LNCAP (cell line): ENCODE measurements around the gene RASL10A.

Experiments
- TF ChIP-seq, protein P1 (sequence below): fragments of 450-650 bp; IDR thresholded peaks from 2 replicates; pipeline ENCODE4 v1.5.1; 2017; ENCODE audit warnings: mild to moderate bottlenecking

Gene RASL10A, protein sequence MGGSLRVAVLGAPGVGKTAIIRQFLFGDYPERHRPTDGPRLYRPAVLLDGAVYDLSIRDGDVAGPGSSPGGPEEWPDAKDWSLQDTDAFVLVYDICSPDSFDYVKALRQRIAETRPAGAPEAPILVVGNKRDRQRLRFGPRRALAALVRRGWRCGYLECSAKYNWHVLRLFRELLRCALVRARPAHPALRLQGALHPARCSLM

DNA sequence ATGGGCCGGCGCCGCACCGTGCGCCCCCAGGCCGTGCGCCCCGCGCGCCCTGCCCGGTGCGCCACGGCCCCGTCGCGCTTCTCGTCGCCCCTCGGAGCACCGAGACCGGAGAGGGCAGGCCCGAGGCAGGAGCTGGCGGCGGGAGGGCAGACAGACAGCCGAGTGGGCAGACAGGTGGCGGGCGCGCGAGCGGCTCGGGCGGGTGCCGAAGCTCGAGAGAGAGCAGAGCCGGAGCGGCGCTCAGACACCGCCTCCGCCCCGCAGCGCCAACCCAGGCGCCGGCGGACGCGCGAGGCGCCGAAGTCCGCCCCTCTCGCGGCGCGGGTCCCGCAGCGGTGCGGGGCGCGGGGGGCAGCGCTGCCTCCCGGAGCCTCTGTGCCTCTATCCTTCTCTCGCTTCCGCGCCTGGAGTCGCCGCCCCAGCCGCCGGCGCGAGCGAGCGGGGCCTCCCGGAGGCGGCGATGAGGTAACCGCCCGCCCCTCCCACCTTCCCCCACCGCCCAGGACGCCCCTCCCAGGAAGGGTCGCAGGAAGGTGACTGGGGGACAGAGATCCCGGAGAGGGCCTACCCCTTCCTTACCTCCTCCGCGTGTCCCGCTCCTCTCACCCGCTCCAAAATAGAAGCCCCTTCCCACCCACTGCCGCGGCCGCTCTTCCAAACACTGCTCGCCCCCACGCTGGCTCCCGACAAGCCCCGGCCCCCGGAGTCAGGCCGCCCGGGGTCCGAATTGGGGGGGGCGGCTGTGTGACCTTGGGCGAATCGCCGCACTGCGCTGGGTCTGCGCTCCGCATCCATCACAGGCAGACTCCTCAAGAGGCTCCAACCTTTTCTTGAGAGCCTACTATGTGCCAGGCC is at the start of gene RASL10A:
Gene RASL10A (minus strand): TSS at position 412 of the 855 bp plus-strand sequence. CDS start 451 bp downstream, outside the sequence.
- TF ChIP-seq, protein P1, sequence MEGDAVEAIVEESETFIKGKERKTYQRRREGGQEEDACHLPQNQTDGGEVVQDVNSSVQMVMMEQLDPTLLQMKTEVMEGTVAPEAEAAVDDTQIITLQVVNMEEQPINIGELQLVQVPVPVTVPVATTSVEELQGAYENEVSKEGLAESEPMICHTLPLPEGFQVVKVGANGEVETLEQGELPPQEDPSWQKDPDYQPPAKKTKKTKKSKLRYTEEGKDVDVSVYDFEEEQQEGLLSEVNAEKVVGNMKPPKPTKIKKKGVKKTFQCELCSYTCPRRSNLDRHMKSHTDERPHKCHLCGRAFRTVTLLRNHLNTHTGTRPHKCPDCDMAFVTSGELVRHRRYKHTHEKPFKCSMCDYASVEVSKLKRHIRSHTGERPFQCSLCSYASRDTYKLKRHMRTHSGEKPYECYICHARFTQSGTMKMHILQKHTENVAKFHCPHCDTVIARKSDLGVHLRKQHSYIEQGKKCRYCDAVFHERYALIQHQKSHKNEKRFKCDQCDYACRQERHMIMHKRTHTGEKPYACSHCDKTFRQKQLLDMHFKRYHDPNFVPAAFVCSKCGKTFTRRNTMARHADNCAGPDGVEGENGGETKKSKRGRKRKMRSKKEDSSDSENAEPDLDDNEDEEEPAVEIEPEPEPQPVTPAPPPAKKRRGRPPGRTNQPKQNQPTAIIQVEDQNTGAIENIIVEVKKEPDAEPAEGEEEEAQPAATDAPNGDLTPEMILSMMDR: no peak

DNA sequence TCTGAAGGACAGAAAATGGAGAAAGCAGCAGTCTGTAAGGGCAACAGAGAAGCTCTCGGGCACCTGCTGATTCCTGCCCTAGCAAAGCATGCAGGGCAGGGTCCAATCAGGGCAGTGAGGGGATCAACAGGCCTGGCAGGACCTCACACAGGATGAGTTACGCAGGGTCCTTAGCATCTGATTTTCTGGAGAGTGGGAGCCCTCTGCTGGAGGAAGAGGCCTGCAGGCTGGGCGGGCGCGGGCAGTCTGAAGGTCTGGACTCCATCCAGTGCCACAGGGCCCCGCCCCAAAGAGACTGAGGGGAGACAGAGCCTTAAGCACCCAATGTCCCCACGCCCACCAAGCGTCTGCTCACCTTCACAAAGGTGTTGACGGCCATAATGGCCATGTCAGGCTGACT is 44.0 kb upstream of the RASL10A start:
- TF ChIP-seq, protein P1: peak; percentile 53; the same call in 1 of the 2 replicates

DNA sequence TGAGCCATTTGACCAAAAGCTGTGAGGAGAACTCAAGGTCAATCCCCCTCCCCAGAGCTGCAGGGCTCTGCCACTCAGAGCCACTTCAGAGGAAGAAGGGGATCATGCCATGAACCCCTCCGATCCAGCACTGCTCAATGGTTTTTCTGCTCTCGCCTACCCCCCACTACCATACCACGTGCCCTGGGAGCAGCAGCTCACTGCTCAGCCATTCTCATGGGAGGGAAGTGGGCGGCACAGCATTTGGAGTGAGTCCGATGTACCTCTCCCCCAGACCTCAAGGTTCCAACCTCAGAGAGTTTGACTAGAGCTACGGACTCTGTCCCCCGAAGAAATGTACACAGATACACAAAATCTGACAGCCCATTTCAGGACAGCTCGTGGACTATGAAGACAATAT is 38.4 kb upstream of the RASL10A start:
- TF ChIP-seq, protein P1: no peak

DNA sequence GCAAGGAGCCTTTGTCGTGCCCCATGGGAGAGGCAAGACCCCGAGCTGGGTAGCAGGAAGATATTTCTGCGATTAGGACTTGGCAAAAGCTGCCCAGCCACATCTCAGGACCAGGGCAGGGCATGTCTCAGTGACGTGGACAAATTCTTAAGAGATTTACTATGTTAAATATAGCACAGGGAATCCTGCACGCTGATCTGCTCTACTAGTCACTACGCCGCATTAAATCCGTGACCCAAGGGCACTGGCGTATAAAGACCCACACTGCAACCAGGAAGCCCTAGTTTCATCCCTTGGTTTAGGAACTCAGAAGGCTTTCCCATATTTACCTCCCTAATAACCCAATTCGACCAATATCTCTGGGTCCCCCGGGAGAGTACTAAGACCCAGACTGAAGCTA is 37.8 kb upstream of the RASL10A start:
- TF ChIP-seq, protein P1: no peak

DNA sequence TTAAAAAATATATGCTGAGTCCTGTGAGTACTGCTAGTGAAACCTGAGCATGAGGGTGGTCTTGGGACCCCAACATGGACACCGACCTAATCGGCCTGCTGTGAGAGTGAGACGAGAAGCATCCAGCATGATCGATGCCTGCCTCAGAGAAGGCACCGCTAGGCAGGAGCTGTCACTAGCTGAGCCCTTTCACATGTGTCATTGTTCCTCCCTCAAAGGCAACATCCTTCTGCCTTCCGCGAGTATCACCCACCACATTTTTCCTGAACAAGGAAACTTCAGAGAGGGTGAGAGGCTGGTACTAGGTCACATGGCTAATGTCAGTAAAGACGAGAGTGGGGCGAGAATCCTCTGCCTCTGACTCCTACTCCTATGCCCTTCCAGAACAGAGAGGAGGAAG is 37.3 kb upstream of the RASL10A start:
- TF ChIP-seq, protein P1: no peak

DNA sequence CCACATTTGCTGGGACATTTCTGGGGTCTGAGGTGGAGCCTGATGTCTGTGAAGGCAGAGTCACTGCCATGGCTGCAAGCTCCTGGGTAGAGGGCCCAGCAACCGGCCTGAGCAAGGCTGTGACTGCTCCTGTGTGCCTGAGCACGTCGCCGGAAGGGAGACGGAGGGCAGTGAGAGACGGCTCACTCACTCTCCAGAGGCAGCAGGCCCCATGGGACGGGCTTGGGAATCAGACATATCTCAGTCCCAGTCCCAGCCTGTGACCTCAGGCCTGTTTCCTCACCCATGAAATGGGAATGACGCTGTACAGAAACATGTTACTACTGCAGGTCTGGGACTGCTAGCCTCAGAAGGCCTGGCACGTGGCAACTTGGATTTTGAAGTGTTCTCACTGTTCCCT is 36.4 kb upstream of the RASL10A start:
- TF ChIP-seq, protein P1: no peak

DNA sequence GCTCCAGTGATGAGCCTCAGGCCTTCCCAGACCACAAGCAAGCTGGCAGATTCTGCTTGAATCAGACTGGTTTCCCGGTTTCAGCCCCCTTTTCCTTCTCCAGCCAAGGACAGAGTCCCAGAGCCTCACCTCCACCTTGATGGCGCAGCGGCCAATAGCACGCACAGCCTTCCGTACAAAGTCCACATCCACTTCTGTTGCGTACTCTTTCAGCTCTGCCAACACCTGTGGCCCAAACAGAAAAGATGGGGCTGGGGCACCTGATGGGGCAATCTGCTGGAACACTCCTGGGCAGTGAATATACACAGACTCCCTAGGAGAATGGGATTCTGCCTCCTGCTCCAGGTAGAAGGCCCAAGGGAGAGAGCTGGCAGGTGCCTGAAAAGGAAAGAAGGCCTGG is 35.5 kb upstream of the RASL10A start:
- TF ChIP-seq, protein P1: no peak
